Measurements from ENCODE around the gene PSMA6.

DNA sequence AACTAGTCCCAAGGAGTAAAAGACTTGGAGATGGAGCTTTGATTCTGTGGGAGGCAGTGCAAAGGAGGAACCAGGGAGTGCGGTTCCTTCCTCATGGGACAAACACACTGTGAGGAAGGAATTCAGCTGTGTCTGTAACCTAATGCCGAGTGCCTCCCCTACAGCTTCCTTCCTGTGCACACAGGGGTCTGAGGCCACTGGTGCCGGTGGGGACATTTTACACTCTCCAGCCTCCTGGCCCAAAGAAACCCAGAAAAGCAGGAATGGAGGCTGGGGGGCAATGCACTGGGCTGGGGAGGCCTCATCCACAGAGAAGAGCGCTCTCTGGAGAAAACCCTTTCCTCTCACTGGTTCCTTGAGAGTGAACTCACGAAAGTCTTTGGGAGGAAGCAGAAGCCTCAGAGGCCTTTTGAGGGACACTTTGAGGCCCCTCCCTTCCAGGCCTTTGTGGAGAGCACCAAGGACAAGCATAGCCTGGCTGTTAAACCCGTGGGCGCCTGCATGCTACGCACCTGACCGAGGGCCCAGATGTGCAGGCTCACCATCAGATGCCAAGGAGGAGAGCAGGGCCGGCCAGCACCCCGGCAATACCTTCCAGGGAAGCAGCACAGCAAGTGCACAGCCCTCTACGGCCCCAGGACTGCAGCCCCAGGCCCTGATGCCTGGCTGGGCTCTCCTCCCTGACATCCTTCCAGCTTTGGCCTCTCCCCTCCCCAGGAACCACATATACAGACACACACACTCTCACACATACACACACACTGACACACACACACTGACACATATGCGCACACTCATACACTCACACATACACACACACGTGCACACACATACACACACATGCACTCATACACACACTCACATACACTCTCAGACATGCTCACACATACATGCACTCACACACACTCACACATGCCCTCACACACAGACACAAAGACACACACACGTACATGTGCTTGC lies 60.4 kb downstream of the PSMA6 start:
- TF ChIP-seq CTCF (conservative IDR thresholded peaks at IDR 0.05) (no peak), ZFX (IDR thresholded peaks at IDR 0.05) (no peak)
